Effector memory CD4-positive, alpha-beta T cell (primary cell): ENCODE data around the gene ZNF438.
"Not testable (repeated sequence)": the region's sequence is repeated elsewhere in the genome, so short reads cannot be mapped to it uniquely, and the experiment has no call there.

Experiments
- DNase-seq, 3 donors: peaks; one replicate each; pipeline ENCODE4 v3.0.0-alpha.2; 2020
- H3K27ac ChIP-seq: 2 replicates; pipeline ENCODE4 v1.7.0; 2013; ENCODE audit warnings: mild to moderate bottlenecking, low read length, moderate library complexity; ENCODE audit not compliant: insufficient read depth, poor library complexity, severe bottlenecking
- H3K27me3 ChIP-seq: replicated peaks from 2 replicates; pipeline ENCODE4 v1.7.0; 2013; ENCODE audit warnings: mild to moderate bottlenecking, low read length; ENCODE audit not compliant: insufficient read depth, control insufficient read depth, poor library complexity, severe bottlenecking
- H3K36me3 ChIP-seq: 2 replicates; pipeline ENCODE4 v1.7.0; 2013; ENCODE audit warnings: mild to moderate bottlenecking, low read length, moderate library complexity; ENCODE audit not compliant: control insufficient read depth, insufficient read depth
- H3K4me1 ChIP-seq: 2 replicates; pipeline ENCODE4 v1.7.0; 2013; ENCODE audit warnings: low read length, mild to moderate bottlenecking; ENCODE audit not compliant: control insufficient read depth, insufficient read depth, poor library complexity, severe bottlenecking
- H3K4me3 ChIP-seq: 2 replicates; pipeline ENCODE4 v1.7.0; 2013; ENCODE audit warnings: low read length, low read depth, mild to moderate bottlenecking; ENCODE audit not compliant: insufficient read depth, poor library complexity, severe bottlenecking
- H3K9me3 ChIP-seq: 2 replicates; pipeline ENCODE4 v1.7.0; 2013; ENCODE audit warnings: mild to moderate bottlenecking, low read length, moderate library complexity; ENCODE audit not compliant: control insufficient read depth

The ZNF438 gene

DNA sequence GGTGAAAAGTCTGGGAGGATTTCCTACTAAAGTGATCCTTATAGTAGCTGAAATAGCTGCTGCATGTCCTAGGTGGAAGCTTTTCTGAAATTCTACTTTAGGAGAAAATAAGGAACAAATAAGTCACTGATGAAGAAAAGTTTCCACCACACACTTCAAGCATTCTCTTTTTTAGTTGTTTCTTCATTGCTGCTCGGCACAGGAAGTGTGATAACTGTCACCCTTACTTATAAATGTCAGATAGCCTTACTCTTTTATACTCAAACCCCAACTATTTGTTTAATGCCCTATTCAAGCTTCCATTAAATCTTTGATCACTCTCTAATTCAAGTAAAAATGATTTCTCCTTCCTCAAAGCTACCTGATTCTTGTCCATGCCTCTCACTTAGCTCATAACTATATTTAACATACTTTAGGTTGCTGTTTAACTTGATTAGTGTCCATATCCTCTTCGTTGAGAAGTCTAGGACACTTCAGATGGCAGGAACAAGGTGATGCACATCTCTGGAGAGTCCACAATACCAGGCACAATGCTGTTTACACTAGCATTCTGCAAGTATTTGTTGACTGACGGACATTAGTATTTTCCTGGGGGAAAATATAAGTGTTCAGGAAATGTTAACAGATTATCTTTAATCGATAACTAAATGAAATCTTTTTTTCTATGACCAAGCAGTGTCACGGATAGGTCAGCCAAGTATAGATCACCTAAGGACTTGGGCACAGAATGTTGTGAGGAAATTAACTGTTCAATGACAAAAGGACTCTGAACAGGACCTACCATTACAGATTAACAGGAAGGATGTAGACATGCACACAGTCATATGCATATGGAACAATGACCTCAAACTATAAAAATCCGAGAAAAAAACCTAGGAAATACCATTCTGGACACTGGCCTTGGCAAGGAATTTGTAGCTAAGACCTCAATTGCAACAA, 67.4 kb downstream of the ZNF438 start:
- Histone ChIP-seq H3K27ac (no peak overlapping the region), H3K4me1 (no peaks in the 10 kb centered on the region), H3K9me3 (no peaks in the 10 kb centered on the region), H3K4me3 (no peak overlapping the region), H3K36me3 (no peaks in the 10 kb centered on the region), H3K27me3 (no peaks in the 10 kb centered on the region)
- no peak for DNase-seq

DNA sequence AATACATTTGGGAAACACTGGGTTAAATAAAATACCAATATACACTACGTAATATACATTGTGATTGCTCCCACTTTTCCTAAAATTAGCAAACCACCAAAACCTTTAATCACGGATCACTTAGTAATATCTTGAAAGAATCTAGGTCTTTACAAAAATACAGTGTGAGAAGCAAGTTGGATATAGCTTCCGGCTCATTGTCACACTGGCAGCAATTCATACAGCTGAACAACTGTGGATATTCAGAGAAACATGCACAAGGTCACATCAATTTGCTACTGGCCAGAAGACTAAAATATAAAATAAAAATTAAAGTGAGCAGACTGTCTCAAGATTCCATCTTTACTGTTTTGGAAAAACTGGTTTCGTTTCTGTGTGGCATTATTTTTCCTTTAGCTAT, 69.1 kb downstream of the ZNF438 start:
- Histone ChIP-seq H3K36me3 (no peaks in the 10 kb centered on the region), H3K4me1 (no peaks in the 10 kb centered on the region), H3K27me3 (no peaks in the 10 kb centered on the region), H3K27ac (no peak overlapping the region), H3K4me3 (no peak overlapping the region), H3K9me3 (no peaks in the 10 kb centered on the region)
- no peak for DNase-seq

DNA sequence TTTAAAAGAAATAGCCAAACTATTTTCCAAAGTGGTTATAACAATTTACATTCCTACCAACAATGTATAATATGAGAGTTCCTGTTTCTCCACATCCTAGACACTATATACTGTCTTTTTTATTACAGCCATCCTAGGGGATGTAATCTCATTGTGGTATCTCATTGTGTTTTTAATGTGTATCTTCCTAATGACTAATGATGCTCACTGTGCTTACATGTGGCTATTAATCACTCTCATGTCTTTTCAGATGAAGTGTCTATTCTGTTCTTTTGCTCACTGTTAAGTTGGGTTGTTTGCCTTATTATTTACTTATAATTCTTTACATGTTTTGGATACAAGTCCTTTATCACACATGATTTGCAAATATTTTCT, 71.8 kb downstream of the ZNF438 start:
- H3K4me3 ChIP-seq, result no peak overlapping the region
- H3K27me3 ChIP-seq, result no peaks in the 10 kb centered on the region
- no peaks in the 10 kb centered on the region for H3K36me3 ChIP-seq
- no peak overlapping the region for H3K27ac ChIP-seq
- H3K4me1 ChIP-seq, result no peaks in the 10 kb centered on the region
- no peak for DNase-seq
- no peaks in the 10 kb centered on the region for H3K9me3 ChIP-seq

DNA sequence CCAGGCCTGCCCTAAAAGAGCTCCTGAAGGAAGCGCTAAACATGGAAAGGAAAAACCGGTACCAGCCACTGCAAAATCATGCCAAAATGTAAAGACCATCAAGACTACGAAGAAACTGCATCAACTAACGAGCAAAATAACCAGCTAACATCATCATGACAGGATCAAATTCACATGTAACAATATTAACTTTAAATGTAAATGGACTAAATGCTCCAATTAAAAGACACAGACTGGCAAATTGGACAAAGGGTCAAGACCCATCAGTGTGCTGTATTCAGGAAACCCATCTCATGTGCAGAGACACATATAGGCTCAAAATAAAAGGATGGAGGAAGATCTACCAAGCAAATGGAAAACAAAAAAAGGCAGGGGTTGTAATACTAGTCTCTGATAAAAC, 82.4 kb downstream of the ZNF438 start:
- DNase-seq, H3K27ac ChIP-seq, H3K36me3 ChIP-seq, H3K4me3 ChIP-seq, H3K9me3 ChIP-seq, H3K27me3 ChIP-seq, H3K4me1 ChIP-seq: not testable (repeated sequence)

DNA sequence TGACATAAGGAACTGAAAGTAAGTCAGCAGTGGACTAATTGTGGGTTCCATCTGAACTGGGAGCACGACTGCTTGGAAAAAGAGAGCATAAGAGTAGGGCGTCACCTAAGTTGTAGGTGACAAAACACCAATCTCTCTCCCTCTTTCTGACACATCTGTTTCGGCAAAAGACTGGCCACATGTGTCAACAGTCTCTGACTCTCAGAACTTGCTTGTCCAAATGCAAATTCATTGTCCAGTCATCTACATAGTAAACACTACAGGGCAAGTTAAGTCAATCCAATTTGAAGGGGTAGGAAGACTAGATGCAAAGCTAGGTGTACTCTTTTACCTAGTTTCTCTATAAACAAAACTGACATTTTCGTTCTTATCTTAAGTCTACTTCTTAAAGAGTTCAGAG, 87.7 kb downstream of the ZNF438 start:
- DNase-seq, result no peak
- H3K27me3 ChIP-seq, result no peaks in the 10 kb centered on the region
- H3K4me3 ChIP-seq, result no peak overlapping the region
- no peaks in the 10 kb centered on the region for H3K36me3 ChIP-seq
- no peaks in the 10 kb centered on the region for H3K4me1 ChIP-seq
- no peaks in the 10 kb centered on the region for H3K9me3 ChIP-seq
- H3K27ac ChIP-seq, result no peak overlapping the region

DNA sequence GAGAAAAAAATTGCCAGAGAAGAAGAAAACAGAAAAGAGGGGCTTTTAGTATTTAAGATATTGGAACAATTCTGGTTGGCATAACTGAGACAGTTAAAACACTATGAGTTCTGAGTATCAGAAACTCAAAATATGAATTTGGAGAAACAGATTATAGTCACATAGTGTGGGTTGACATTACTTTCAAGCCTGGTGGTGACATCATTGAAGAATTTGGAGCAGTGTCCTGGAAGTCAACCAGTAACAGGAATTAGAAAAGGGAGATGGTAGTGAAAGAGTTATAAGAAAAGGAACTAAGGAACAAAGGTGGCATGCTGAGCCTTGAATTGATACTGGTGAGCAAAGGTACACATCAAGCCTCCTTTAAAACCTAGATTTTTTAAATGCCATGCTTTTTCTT, 88.2 kb downstream of the ZNF438 start:
- Histone ChIP-seq H3K4me1 (no peaks in the 10 kb centered on the region), H3K27me3 (no peaks in the 10 kb centered on the region), H3K27ac (no peak overlapping the region), H3K36me3 (no peaks in the 10 kb centered on the region), H3K4me3 (no peak overlapping the region), H3K9me3 (no peaks in the 10 kb centered on the region)
- DNase-seq, result no peak

DNA sequence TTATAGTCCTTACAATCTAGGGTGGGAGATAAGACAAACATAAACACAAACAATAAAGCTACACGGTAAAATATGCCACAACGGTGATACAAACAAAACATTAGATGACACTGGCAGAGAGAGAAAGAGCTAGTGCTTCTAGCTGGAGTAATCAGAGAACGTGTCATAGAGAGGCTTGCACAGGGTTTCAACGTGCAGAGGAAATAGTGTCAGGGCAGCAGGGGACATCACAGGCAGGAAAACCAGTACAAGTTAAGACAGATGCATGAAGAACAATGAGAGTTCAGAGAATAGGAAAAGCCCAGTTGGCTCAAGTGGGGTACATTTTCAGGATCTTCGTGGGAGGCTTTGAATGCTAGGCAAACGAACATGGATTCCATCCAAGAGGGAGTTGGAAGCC, 91.4 kb downstream of the ZNF438 start:
- H3K36me3 ChIP-seq, result no peaks in the 10 kb centered on the region
- H3K27ac ChIP-seq, result no peak overlapping the region
- DNase-seq, result no peak
- H3K4me3 ChIP-seq, result no peak overlapping the region
- no peaks in the 10 kb centered on the region for H3K4me1 ChIP-seq
- H3K9me3 ChIP-seq, result no peaks in the 10 kb centered on the region
- H3K27me3 ChIP-seq, result no peaks in the 10 kb centered on the region

DNA sequence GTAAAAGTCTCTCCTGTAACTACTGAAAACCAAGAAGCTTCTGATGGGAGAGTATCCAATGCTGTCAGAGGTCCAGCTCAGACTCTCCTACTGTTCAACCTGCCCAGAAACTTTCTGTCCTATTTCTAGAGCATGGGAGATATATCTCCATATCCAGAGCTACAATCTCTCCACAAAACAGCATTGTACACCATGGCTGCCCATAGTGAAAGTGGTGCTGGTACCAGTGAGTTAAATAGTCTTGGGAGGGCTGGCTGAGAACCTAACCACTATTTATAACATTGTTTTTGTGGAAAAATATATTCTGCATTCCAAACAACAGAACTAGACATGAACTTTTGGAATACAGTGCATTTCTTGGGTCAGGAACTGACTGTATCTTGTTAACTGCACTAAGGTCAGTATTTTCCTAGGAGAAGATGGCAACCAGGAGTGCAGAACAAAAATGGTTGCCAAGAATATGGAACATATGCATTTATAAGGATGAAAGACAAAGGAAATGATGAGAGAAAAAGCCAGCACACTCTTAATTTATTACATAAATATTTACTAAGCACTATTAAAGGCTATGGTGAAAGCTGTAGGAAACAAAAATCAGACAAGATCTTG, 91.9 kb downstream of the ZNF438 start:
- no peaks in the 10 kb centered on the region for H3K9me3 ChIP-seq
- no peaks in the 10 kb centered on the region for H3K4me1 ChIP-seq
- no peak overlapping the region for H3K4me3 ChIP-seq
- H3K36me3 ChIP-seq, result no peaks in the 10 kb centered on the region
- H3K27me3 ChIP-seq, result no peaks in the 10 kb centered on the region
- no peak for DNase-seq
- no peak overlapping the region for H3K27ac ChIP-seq

DNA sequence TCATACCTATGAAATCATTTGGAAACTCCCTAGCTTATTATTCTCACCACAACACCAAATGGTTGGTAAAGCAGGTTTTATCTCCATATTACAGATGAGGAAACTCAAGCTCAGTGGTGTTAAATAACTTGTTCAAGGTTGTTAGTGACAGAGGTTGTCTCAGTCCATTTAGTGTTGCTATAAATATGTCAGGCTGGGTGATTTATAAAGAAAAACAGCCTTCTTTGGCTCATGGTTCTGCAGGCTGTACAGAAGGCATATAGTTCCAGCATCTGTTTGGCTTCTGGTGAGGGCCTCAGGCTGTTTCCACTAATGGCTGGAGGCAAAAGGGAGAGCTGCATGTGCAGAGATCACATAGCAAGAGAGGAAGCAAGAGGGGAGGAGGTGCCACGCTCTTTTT, 96.6 kb downstream of the ZNF438 start:
- H3K27me3 ChIP-seq, result no peaks in the 10 kb centered on the region
- no peak overlapping the region for H3K27ac ChIP-seq
- no peaks in the 10 kb centered on the region for H3K36me3 ChIP-seq
- H3K9me3 ChIP-seq, result no peaks in the 10 kb centered on the region
- no peak for DNase-seq
- no peak overlapping the region for H3K4me3 ChIP-seq
- H3K4me1 ChIP-seq, result no peaks in the 10 kb centered on the region

DNA sequence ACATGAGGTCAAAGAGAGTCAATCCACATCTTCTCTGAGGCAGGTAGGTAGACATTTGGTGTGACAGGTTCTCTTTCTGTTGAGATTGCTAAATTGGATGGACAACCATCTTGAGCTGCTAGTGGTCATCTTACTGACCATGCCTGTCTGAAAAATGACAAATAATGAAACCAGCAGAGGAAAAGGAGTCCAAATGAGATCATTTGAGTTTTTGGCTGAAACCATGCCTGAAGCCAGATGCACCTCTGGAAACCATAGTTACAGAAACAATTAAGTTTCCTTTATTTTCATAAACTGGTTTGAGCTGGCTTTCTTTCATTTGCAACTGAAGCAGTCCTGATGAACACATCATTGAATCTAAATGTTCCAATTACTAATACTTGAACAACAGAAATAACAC, 100.6 kb downstream of the ZNF438 start:
- Histone ChIP-seq H3K4me1 (no peaks in the 10 kb centered on the region), H3K36me3 (no peaks in the 10 kb centered on the region), H3K27me3 (no peaks in the 10 kb centered on the region), H3K27ac (no peak overlapping the region), H3K9me3 (no peaks in the 10 kb centered on the region), H3K4me3 (no peak overlapping the region)
- DNase-seq, result no peak
